OCI-LY1 (cell line): Measurements from ENCODE around the gene CRYBG3.

Source experiments
- EZH2 ChIP-seq: fragments of 200-600 bp; sonication (generic), shearing (Covaris generic); IDR thresholded peaks from 2 replicates; pipeline ENCODE4 v1.8.0; 2017; ENCODE audit warnings: borderline replicate concordance, mixed run types, mild to moderate bottlenecking, antibody characterized with exemption, low read length, moderate library complexity, mixed read lengths
- TF ChIP-seq, protein P1 (sequence below): fragments of 200-600 bp; sonication (generic), shearing (Covaris generic); IDR thresholded peaks from 2 replicates; pipeline ENCODE4 v1.5.1; 2017; ENCODE audit warnings: mild to moderate bottlenecking, antibody characterized with exemption, low read length, moderate library complexity, mixed read lengths

DNA sequence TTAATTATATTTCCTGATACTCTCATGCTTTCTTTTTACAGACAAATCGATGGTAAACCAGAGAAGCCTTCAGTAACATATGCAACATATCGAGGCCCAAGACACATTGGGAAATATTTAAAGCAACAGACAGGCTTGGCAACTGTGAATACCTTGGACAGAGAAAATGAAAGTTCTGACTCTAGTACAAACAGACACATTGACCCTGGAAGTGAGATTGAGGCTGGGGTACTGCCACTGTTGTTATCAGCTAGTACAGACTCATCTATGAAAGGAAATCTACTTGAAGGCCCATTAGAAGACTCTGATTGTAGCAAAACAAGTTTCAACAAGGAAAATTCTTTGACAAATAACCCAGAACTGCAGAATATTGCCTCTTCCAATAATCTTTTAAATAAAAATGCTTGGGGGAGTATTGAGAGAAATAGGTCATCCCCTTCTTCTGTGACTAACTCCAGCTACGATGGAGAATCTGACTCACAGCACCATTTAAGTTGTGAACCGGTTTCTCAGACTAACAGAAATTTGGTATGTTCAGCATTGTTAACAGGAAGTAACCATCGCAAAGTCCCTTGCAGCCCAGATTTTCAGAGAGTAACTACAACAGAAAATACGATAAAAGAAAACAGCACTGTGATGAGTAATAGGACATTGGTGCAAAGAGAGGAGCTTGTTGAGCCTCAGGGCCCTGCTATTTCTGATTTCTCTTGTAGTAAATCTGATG, 50.2 kb downstream of the CRYBG3 start:
- TF ChIP-seq, protein P1, sequence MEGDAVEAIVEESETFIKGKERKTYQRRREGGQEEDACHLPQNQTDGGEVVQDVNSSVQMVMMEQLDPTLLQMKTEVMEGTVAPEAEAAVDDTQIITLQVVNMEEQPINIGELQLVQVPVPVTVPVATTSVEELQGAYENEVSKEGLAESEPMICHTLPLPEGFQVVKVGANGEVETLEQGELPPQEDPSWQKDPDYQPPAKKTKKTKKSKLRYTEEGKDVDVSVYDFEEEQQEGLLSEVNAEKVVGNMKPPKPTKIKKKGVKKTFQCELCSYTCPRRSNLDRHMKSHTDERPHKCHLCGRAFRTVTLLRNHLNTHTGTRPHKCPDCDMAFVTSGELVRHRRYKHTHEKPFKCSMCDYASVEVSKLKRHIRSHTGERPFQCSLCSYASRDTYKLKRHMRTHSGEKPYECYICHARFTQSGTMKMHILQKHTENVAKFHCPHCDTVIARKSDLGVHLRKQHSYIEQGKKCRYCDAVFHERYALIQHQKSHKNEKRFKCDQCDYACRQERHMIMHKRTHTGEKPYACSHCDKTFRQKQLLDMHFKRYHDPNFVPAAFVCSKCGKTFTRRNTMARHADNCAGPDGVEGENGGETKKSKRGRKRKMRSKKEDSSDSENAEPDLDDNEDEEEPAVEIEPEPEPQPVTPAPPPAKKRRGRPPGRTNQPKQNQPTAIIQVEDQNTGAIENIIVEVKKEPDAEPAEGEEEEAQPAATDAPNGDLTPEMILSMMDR: no peak
- TF ChIP-seq EZH2: no peak
